GM18519 (cell line): ENCODE measurements around the gene FGFRL1.
"Not testable (repeated sequence)": the region's sequence is repeated elsewhere in the genome, so short reads cannot be mapped to it uniquely, and the experiment has no call there.

Experiments
- ATAC-seq: cut with Tn5 transposase; IDR thresholded peaks from one replicate; pipeline ENCODE4 v1.9.1; 2021; ENCODE audit warnings: mild to moderate bottlenecking, moderate library complexity; ENCODE audit not compliant: unreplicated experiment, low FRiP score

FGFRL1 gene

DNA sequence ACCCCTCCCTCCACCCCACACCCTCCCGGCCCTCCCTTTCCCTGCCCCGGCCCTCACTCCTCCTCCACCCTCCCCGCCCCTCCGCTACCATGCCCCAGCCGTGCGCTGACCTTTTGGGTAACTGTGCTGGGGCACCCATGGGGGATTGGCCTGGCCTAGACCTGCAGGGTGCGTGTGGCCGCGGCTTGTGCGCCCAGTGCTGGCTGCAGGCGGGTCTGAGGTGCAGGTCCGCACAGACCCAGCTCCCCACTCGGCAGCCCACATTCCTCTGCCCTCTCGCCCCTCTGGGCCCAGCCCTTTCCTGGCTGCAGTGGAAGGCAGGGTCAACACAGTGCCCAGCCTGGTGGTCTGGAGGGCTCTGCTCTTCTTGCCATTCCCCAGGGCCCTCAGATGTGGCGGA, 24.7 kb downstream of the FGFRL1 start:
- no peak for ATAC-seq

DNA sequence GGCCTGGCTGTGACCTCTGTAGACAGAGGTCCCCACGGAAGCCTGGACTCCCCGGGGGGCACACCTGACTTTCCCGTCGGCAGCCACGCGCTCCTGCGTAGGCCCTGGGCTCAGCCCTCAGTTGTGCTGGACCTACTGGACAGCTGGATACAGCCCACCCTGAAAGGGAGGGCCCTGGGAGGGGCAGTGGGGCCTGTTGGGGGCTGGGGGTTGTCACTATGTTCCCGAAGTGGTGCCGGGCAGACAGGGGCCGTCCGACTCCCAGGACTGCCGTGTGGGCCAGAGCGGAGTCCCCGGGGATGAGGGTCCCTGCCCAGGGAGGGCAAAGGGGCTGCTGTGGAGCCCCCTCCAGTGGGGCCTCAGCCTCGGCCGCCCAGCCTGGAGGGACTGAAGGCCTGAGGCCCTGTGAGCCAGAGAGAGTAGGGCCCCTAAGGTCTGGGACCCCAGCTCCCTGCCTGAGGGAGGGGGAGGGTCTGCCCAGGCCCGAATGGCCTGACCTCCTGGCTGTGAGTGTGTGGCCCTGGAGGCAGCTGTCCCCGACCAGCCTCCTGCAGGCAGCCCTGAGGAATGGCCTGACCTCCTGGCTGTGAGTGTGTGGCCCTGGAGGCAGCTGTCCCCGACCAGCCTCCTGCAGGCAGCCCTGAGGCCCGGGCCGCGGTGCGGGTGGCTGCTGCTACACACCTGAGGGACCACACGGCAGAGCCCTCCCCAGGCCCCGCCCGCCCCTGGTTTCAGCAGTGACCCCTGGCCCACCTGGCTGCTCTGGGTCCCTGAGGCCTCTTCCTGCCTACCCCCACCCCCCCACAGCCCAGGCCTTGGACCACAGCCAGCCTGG, 25.8 kb downstream of the FGFRL1 start:
- ATAC-seq: no peak

DNA sequence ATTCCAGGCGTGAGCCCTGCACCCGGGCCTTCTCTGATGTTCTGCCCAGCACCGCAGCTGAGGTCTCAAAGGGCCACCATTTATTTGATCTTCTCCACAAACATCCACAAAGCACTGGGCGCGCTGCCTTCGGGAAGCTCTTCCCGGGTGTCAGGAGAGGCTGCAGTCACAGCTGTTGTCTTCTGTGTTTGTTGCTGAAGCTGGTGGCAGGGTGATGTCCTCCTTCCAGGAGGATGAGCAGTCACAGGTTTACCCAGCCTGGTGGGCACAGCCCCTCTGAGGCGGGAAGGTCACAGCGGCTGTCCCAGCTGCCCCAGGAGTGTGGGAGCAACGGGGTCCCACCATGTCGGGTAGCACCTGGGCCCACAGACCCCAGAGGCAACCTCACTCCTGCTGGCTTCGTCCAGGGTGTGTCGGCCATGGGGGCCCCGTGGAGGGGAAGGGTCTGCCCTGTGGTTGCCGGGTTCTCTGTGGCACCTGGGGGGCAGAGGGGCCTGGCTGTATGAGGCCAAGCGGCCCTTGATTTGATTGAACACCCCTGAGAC, 27.6 kb downstream of the FGFRL1 start:
- ATAC-seq: no peak

DNA sequence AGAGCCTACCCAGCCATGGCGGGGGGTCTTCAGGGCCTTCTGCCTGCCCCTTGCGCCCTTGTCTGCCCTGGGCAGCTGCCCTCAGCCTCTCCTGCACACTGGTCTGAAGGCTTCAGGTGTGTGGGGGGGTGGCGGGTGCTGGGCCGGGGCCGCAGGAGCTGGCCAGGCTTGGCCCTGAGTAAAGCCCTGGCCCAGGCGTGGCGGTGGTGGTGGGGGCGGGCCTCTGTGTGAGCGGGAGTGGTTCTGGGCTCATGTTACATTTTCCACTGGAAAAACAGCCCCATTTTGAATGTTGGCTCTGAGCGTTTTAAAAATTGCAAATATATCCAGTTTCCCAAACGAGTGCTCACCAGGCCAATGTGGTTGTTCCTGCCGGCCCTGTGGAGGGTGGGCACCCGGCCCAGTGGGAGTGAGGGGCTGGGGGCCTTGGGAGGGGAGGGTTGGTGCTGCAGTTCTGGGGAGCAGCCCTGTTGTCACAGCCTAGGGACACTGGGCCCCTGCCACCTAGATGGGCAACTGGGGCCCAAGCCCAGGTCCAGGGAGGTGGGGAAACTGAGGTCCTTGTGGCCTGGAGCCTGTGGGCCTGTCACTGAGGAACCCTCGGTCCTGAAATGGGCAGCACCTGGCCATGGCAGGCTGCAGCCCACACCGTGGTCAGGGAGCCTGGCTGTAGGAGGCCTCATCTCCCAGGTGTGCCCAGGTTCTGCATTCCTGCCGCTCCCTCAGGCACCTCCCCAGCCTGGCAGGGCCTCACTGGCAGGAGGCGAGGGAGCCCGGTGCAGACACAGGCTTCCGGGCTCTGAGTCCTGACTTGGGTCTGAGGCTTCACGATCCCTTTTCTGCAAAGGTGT, 28.3 kb downstream of the FGFRL1 start:
- ATAC-seq: no peak

DNA sequence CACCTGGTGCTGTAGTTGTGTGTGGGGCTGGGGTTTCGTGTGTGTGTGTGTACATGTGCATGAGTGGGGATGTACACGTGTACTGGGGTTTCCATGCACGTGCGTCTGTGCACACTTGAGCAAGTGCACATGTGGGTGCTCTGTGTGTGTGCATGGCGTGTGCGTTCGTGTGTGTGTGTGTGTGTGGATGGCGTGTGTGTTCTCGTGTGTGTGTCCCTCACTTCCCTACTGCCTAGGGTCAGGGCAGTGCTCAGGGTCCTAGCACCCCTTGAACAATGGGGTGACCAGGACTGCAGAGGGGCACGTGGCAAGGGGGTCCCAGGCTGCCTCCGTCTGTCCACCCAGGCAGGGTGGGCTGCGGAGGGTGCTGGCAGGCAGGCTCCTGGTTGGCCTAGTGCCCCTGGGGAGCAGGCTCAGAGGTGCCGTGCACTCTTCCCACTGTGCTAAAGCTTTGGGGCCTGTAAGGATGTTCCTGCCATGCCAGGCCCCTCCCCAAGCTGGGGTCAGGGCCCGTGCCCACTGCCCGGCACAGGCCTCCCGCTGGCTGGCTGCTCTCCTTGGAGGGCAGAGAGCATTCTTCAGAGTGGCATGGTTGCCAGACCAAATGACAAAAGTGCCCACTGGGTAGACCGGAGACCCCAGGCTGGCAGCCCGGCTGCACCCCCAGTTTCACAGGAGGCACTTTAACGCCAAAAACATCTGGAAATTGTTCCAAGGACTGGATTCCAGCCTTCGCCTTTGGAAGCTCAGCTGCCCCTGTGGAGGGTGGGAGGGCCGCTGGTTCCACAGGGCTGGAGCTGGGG, 29.1 kb downstream of the FGFRL1 start:
- no peak for ATAC-seq

DNA sequence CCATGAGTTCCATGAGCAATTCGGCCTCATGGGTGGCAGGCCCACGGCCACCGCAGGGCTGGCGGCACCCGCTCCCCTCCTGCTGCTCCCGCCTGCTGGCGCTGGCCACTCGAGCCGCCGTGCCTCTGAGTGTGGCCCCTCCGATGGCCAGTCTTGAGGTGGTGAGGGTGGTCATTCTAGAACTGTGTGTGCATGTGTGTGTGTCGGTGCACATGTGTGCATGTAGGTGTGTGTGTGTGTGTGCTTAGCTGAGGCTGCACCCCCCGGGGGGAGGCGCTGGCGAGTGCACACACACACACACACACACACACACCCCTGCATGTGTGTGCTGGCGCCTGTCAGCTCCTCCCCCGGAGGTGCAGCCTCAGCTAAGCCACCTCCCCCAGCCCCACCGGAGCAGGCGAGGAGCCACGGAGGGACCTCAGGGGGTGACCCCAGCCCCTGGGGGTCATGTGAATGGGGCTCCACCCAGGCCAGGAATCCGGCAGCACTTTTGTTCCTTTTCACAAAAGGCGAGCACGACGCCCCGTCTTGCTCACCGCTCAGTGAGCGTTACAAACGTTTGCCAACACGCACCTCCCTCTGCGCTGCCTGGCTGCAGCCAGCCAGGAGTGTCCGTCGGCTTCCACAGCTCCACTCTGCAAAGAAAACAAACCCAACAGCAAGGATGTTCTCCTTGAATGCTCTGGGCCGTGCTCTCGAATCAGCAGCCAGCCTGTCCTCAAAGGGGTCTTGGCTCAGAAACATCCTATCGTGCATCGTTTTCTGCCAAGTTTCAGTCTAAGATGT, 29.9 kb downstream of the FGFRL1 start:
- no peak for ATAC-seq

DNA sequence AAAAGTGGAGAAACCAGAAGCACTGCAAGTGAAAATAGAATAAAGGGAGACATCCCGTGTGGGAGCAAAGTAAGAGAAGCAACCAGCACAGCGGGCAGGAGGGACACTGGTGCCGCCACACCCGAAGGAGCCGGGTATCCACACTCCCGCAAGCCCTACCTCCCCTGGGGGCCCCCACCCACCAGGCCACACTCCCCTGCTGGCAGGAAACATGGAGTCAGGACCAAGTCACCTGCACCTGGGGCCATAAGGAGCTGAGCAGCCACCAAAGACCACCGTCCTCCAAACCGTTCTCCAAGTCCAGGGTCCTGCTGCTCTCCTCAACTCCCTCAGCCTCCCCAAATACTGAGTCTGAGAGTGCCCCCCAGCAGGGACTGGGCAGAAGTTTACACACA, 30.5 kb downstream of the FGFRL1 start:
- no peak for ATAC-seq

DNA sequence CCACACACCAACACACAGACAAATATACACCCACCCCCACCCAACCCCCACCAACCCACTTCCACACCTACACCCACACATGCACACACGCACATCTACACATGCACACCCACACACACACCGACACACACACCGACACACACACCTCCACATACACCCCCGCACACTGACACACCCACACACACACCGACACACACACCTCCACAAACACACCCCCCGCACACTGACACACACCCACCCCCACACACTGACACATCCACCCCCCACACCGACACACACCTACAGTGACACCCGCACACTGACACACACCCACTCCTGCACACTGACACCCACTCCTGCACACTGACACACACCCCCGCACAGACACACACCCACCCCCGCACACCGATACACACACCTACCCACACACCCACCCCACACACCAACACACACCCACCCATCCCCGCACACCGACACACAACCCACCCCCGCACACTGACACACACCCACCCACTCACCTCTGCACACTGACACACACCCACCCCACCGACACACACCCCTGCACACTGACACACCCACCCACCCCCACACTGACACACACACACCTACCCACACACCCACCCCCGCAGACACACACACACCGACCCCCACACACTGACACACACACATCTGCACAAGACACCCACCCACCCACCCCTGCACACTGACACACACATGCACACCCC, 31.1 kb downstream of the FGFRL1 start:
- no peak for ATAC-seq

DNA sequence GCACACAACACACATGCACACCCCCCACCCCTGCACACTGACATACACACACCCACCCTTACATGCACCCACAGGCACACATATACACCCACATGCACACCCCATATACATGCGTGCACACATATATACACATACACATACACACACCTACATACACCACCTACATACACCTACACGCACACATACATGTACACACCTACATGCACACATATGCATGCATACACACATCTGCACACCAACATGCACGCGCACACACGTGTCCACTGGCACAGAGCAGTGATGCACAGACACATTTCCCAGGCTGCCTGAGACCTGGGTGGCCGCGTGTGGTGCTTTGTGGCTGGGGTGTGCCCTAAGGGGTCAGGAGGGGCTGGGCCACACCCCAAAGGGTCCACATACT, 31.7 kb downstream of the FGFRL1 start:
- ATAC-seq: no peak

DNA sequence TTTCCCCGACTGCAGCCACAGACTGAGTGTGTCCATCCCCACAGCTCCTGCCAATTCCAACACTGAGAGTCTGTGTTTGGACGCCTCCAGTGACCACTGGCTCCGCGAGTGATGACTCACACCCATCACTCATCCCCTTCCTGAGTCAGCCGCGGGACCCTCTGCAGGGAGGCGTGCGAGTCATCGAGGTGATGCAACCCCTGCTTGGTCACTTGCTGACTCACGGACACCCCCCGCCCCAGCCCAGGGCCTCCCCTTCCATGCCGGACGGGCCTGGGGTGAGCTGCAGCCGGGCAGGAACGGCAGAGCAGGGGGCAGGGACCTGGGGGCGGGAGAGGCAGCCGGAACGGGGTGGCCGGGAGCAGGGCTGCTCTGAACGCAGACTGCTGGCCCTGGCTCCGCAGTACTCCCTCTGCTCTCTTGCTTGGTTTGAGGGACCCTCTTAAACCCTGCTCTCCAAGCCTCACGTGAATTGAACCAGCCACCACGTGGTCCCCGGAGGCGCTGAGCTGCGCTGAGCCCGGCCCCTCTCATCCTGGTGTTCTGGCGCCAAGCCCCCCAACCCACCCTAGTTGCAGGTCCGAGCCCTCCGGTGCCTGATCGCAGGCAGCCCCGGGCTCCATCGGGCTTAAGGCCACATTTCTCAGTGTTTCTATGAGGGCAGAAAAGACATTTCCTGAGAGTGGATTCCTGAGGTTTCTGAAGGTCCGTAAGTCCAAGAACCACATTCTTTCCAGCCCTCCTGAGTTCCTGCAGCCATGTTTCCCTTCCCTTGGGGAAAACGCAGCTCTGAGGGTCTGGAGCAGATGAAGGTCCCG, 32.4 kb downstream of the FGFRL1 start:
- ATAC-seq: no peak

DNA sequence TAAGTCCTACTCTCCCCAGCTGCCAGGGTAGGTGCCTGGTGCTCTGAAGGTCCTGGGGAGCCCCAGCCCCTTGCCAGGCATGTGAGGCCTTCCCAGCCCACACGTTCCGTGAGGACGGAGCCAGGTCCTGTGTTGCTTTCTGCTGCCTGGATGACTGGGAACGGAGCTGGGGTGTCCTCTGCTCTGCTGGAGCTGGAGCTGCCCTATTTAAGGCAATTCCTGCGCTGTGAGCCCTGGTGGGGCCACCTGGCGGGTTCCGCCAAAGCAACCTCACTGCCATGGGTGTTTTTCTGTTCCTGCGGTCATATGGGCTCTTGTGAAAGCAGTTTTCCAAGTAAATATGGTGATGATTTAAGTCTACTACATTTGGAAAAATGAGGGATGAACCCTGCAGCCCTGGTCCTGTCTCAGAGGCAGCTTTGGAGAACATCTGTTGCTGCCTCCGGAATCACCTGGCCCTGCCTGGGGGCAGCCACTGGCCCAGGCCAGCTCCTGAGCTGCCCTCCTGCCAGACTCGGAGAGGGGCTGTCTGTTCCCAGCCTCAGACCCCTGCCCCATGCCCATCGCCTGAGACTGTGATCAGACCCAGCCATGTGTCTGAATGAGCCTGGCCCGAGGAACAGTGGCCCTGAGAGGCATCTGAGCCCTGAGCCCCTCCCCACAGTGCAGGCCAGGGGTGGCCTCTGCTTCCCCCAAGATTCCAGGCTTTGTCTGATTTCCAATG, 33.2 kb downstream of the FGFRL1 start:
- no peak for ATAC-seq

DNA sequence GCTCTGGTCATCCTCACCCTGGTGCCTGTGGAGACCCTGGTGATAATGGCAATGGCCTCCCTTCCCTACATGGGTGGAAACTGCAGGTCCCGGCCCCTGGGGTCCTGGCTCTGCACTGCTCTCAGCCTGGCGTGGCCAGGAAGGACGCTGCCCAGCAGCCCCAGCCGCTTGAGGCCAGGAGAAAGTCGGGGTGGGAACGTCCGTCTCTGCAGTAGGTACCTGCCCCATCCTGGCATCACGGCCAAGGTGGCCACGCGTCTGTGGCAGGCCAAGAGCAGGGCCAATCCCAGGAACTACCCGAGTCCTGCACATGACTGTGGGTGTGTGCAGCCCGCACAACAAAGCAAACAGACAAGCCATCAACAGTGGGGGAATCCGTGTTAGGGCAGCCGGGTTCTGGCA, 33.8 kb downstream of the FGFRL1 start:
- no peak for ATAC-seq

DNA sequence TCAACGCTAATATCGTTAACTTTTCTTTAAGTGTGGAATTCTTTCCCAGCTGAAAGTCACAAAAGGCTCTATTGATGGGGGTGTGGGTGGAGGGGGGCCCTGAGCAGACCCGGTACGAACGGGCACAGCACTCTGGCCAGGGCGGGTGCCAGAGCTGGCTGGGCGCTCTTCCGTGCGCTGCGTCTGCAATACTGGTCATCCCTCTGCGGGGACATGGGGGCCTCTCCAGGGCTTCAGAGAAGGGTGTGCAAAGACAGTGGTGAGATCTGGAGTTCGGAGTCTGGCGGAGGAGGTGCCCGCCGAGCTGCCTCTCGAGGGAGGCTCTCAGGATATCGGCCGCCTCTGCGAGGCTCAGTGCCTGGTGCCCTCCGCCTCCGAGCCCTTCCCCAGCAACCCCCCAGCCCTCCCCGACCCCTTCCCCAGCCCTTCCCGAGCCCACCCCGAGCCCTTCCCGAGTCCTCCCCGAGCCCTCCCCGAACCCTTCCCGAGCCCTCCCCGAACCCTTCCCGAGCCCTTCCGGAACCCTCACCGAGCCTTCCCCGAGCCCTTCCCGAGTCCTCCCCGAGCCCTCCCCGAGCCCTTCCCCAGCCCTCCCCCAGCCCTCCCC, 34.3 kb downstream of the FGFRL1 start:
- ATAC-seq: no peak

DNA sequence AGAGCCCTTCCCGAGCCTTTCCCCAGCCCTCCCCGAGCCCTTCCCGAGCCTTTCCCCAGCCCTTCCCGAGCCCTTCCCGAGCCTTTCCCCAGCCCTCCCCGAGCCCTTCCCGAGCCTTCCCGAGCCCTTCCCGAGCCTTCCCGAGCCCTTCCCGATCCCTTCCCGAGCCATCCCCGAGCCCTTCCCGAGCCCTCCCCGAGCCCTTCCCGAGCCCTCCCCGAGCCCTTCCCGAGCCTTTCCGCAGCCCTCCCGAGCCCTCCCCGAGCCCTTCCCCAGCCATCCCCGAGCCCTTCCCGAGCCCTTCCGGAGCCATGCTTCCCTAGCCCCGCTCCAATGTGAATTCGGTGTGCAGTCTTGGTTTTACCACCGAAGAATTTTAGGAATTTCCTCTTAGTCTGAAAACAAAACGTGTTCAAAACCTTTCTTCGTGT, 35.2 kb downstream of the FGFRL1 start:
- ATAC-seq: not testable (repeated sequence)

DNA sequence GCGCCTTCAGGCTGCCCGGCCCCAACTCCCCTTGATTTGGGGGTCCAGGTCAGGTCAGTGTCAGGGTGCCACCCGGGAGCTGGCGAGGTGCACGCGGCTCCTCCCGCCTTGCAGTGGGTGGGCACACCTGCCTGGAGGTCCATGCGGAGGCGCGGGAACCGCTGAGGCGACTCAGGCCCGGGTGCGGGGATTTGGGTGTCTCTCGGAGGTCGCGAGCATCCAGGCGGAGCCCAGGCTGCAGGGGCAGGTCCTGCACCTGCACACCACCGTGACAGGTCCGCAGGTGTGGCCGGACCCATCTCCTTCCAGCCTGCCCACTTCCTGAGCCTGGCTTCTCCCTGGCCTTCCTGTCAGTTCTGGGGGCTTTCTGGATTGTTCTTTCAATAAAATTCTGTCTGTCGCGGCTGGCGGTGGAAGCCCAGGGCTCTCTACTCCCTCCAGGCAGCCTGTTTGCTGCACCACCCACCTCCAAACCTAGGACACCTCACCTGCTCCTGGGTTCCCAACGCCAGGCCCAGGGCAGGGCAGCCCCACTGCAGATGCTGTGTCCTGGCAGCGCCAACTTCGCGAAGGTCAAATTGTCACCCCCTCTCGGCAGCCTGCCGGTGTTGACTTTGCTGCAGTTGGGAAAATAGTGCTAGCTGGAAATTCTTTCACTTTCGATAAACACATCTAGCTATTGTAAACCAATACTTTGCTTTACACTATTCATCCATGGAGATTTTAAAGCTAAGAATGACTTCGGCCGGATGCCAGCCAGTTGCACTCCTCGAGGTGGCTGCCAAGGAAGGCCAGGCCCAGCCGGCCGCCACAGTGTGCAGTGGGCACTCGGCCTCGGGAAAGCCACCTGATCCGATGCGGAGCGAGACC, 35.9 kb downstream of the FGFRL1 start:
- ATAC-seq: no peak

DNA sequence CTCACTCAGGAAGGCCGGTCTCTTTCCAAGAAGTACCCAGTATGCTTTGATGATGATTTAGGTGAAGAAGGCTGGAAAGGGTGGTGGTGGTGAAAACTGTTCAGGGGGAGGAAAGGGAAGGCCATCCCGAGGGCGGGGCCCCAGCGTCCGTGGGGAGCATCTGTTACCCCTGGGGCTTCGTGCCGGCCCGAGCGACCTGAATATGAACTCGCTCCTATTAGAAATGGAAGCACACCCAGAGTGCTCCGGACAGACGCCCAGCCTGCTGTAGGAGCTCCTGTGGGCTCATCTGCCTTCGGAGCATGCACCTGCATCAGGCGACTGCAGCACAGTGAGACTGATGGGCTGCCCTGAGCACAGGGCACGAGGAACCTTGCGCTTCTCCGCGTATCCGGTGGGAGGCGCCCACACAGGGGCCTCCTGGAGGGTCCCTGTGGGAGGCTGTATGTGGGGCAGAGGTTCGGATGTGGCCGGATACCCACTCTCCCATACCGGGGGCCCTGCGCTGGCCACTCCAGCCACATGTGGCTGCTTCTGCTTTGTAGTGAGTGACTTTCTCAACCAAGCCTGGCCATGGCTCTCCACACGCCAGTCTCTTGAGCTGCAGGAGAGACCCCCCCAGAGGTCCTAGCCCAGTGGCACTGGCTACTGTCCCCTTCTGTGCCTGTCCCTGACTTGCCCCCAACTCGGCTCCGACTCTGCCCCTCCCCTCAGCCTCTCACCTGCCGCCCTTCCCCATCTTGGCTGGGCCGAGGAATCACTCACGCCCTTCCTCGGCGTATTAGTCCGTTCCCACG, 36.7 kb downstream of the FGFRL1 start:
- no peak for ATAC-seq
